K562 treated with DMSO at 1 percent for 12 hours (cell line): ENCODE data around the gene SLC9A4. TPM values are rescaled to one million over a fixed set of nuclear protein-coding genes. Genes with fewer than 3 reads are reported as not detected.

Experiments used
- total RNA-seq: library from RNA; unstranded; fragments of 300-600 nt; gene quantifications from 2 replicates; pipeline ENCODE4 v1.2.3, GENCODE V29; 2022; ENCODE audit not compliant: insufficient read depth

The SLC9A4 gene, protein sequence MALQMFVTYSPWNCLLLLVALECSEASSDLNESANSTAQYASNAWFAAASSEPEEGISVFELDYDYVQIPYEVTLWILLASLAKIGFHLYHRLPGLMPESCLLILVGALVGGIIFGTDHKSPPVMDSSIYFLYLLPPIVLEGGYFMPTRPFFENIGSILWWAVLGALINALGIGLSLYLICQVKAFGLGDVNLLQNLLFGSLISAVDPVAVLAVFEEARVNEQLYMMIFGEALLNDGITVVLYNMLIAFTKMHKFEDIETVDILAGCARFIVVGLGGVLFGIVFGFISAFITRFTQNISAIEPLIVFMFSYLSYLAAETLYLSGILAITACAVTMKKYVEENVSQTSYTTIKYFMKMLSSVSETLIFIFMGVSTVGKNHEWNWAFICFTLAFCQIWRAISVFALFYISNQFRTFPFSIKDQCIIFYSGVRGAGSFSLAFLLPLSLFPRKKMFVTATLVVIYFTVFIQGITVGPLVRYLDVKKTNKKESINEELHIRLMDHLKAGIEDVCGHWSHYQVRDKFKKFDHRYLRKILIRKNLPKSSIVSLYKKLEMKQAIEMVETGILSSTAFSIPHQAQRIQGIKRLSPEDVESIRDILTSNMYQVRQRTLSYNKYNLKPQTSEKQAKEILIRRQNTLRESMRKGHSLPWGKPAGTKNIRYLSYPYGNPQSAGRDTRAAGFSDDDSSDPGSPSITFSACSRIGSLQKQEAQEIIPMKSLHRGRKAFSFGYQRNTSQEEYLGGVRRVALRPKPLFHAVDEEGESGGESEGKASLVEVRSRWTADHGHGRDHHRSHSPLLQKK
- total RNA-seq = not detected in 2 replicates

DNA sequence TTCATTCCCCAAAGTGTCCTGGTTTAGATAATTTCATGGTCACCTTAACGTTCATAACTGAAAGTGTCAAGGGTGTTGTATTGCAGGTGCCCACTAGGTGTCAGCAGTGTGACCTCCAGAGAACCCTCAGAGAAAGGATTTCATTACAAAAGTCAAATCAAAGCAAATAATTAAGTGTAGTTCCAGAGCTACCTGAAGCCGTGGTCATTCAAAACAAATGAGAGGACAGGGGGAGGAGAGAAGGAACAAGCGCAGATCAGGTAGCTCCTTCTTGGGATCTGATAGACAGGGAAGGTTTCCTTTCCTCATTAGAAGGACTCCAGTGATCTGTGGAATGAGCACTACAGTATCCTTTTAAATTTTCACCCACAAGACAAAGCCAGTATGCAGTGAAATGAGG, at the start of gene SLC9A4:
TSS of gene SLC9A4 (plus strand) at position 207 of the 400 bp plus-strand sequence. CDS start 534 bp downstream, outside the sequence.

Other genes with a start within 250 kb of the SLC9A4 start
- 0.22 TPM in 1 of 2 replicates, not detected in the other for gene IL1RL1, start 161.7 kb upstream of the SLC9A4 start, total RNA-seq
- 2.9 and 5.4 TPM in 2 replicates for gene IL18R1, start 117.4 kb upstream of the SLC9A4 start, total RNA-seq
- gene IL18RAP, start 50.1 kb upstream of the SLC9A4 start, total RNA-seq = 5.3 and 6.0 TPM in 2 replicates
- 0.23 and 1.2 TPM in 2 replicates for gene SLC9A2, start 146.3 kb downstream of the SLC9A4 start, total RNA-seq